Measurements from ENCODE around the gene SEMA4D.

SEMA4D gene

GRCh38 chr9:89357331-89358197 lies 140.3 kb downstream of the SEMA4D start:
- TF ChIP-seq CTCF (conservative IDR thresholded peaks at IDR 0.05): no peak
- no peak overlapping the region for H3K27ac ChIP-seq

GRCh38 chr9:89356782-89357181 lies 141.1 kb downstream of the SEMA4D start:
- no peak overlapping the region for H3K27ac ChIP-seq
- no peak for TF ChIP-seq CTCF (conservative IDR thresholded peaks at IDR 0.05)

- H3K27ac ChIP-seq: no peak overlapping the region
- no peak for TF ChIP-seq CTCF (conservative IDR thresholded peaks at IDR 0.05)
These were observed 143.4 kb downstream of the SEMA4D start for GRCh38 chr9:89354471-89354870.

GRCh38 chr9:89353989-89354388 lies 143.9 kb downstream of the SEMA4D start:
- H3K27ac ChIP-seq: no peak overlapping the region
- TF ChIP-seq CTCF (conservative IDR thresholded peaks at IDR 0.05): no peak

- H3K27ac ChIP-seq: no peak overlapping the region
- no peak for TF ChIP-seq CTCF (conservative IDR thresholded peaks at IDR 0.05)
These were observed 144.9 kb downstream of the SEMA4D start for GRCh38 chr9:89352874-89353649.

- TF ChIP-seq CTCF (conservative IDR thresholded peaks at IDR 0.05): no peak
- no peak overlapping the region for H3K27ac ChIP-seq
These were observed 145.5 kb downstream of the SEMA4D start for GRCh38 chr9:89352451-89352850.

GRCh38 chr9:89351584-89352300 lies 146.2 kb downstream of the SEMA4D start:
- no peak for TF ChIP-seq CTCF (conservative IDR thresholded peaks at IDR 0.05)

More at GRCh38 chr9:89351584-89352300, 146.2 kb downstream of the SEMA4D start:
- H3K27ac ChIP-seq: no peak overlapping the region

All from VCaP (cell line).